ENCODE measurements around the gene NUP160.
"Not testable (repeated sequence)": the region's sequence is repeated elsewhere in the genome, so short reads cannot be mapped to it uniquely, and the experiment has no call there.

NUP160 gene, protein sequence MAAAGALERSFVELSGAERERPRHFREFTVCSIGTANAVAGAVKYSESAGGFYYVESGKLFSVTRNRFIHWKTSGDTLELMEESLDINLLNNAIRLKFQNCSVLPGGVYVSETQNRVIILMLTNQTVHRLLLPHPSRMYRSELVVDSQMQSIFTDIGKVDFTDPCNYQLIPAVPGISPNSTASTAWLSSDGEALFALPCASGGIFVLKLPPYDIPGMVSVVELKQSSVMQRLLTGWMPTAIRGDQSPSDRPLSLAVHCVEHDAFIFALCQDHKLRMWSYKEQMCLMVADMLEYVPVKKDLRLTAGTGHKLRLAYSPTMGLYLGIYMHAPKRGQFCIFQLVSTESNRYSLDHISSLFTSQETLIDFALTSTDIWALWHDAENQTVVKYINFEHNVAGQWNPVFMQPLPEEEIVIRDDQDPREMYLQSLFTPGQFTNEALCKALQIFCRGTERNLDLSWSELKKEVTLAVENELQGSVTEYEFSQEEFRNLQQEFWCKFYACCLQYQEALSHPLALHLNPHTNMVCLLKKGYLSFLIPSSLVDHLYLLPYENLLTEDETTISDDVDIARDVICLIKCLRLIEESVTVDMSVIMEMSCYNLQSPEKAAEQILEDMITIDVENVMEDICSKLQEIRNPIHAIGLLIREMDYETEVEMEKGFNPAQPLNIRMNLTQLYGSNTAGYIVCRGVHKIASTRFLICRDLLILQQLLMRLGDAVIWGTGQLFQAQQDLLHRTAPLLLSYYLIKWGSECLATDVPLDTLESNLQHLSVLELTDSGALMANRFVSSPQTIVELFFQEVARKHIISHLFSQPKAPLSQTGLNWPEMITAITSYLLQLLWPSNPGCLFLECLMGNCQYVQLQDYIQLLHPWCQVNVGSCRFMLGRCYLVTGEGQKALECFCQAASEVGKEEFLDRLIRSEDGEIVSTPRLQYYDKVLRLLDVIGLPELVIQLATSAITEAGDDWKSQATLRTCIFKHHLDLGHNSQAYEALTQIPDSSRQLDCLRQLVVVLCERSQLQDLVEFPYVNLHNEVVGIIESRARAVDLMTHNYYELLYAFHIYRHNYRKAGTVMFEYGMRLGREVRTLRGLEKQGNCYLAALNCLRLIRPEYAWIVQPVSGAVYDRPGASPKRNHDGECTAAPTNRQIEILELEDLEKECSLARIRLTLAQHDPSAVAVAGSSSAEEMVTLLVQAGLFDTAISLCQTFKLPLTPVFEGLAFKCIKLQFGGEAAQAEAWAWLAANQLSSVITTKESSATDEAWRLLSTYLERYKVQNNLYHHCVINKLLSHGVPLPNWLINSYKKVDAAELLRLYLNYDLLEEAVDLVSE (N-terminal part only)
- total RNA-seq = 54.8 to 141 (median 90.9) reads per million in 17 experiments

DNA sequence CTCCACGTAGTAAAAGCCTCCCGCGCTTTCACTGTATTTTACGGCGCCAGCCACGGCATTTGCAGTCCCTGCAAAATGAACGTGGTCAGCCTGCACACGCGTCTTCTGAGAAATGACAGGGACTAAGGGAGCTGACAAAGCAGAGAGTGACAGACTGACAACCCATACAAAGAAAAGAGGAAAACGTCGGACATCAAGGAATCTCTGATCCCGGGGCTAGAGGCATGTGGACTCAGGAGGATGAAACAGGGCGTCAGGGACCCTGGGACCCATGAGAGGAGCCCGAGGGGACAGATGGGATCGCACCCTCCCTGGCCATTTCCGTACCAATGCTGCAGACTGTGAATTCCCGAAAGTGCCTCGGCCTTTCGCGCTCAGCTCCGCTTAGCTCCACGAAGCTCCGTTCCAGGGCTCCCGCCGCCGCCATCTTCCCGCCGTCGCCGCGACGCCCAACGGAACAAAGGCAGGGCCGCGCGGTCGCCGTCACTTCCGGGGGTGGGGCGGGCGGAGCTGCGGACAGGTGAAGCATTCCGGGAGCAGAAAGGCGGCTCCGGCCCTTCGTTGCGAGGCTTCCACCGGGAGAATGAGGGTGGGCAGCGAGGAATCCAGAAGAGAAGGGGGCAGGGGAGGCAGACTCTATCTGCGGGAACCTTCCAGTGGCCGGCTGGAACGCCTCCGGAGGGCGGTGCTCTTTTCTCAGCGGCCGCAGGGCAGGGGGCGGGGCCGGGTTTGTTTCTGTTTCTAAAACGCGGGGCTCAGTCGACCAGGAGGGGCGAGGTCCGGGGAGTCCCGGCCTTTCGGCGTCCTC lies at the start of gene NUP160:
NUP160 (minus strand) TSS at position 459 of the 808 bp plus-strand sequence; CDS start at position 427, 32 bp downstream.
- DNase-seq = peak; percentile 70 to 89 (median 78)

DNA sequence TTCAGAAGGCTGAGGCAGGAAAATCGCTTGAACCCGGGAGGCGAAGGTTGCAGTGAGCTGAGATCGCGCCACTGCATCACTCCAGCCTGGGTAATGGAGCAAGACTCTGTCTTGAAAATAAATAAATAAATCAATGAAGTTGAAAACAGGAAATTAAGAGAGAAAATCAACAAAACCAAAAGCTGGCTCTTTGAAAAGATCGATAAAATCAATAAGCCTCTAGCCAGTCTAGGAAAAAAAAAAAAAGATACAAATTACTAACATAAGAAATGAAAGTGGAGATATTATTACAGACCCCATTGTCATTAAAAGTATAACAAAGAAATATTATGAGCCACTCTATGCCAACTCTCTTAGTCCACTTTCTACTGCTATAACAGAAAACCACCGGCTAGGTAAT lies 48.0 kb upstream of the NUP160 start:
- DNase-seq = no peak

- DNase-seq = no peak
Observed at GRCh38 chr11:47895035-47895434, 46.9 kb upstream of the NUP160 start.

DNA sequence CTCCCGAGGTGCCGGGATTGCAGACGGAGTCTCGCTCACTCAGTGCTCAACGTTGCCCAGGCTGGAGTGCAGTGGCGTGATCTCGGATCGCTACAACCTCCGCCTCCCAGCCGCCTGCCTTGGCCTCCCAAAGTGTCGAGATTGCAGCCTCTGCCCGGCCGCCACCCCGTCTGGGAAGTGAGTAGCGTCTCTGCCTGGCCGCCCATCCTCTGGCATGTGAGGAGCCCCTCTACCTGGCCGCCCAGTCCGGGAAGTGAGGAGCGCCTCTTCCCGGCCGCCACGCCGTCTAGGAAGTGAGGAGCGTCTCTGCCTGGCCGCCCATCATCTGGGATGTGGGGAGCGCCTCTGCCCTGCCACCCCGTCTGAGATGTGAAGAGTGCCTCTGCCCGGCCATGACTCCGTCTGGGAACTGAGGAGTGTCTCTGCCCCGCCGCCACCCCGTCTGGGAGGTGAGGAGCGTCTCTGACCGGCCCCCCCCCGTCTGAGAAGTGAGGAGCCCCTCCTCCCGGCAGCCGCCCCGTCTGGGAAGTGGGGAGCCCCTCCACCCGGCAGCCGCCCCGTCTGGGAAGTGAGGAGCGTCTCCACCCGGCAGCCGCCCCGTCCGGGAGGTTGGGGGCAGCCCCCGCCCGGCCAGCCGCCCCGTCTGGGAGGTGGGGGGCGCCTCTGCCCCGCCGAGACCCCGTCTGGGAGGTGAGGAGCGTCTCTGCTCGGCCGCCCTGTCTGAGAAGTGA lies 44.6 kb upstream of the NUP160 start:
- not testable (repeated sequence) for DNase-seq

DNA sequence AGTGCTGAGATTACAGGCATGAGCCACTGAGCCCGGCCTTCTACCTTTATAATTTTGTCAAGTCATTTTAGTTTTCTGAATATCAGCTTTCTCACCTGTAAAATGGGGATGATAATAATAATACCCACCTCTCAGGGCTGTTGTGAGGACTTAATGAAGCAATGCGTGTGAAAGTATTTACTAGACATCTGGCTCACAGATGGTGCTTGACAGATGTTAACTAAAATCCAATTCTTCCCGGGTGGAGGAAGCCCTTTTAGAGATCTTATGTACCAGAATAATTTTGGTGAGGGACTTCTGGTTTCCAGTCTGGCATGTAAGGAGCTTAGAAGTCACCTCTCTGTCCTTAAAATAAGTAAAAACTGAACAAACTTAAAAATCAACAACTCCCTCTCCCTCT lies 43.7 kb upstream of the NUP160 start:
- no peak for DNase-seq

DNA sequence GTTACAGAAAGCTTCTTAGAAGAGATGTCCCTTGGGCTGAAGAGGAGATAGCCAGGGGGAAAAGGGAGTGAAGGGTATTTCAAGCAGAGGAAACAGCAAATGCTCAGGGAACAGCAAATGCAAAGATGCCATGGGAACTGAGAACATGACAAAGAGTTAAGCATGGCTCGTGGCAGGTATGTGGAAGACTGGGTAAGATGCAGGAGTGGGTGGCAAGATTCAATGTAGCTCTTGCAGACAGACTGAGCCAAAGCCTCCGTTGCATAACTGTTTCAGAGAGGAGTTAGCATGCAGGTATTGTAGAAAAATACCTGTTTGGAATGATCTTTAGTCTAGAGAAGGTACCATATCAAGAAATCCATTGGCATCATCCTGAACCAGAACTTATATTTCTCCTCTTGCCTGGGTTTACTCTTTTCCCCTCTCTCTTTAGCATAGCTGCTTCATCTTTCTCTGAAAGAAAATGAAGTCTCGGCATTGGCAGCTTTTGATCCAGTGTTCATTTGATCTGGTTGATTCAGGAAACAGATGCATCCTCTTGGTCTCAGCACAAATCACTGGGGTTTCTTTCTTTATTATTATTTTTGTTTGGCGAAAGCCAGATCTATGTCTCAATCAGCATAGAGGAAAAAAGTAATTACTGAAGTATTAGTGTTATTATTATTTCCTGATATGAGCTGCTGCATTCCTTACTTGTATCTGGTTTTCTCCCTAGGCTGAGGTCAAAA lies 41.7 kb upstream of the NUP160 start:
- DNase-seq = no peak

DNA sequence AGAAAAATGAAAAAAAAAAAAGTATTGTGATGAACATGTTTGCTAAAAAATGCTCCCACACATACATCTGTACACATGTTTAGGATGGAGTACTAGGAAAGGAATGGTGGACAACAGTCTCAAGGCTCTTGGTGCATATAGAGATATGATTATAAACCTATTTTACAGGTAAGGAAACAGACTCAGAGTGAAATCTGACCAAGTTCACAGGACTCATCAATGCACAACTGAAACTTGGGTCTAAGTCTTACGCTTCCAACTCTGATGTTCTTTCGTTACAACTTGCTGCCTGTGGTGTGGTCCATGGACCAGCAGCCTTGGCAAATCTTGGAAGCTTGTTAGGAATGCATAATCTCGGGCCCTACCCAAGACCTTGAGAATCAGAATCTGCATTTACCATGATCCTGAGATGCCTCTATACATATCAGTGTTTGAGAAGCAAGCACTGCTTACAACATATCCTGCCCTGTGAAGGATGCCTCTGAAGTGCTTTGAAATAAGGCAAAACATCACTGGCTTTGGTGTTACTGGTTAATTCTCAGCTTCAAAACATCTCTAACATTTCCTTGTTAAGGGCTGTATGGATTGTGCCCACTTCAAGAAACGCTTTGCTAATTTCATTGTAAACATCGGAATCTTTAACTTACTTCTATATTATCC lies 39.9 kb upstream of the NUP160 start:
- no peak for DNase-seq

GRCh38 chr11:47886096-47886495 lies 37.9 kb upstream of the NUP160 start:
- peak in 3 of 4 experiments; percentile 17 to 70 (median 60) for DNase-seq

- DNase-seq = not testable (repeated sequence)
Observed at GRCh38 chr11:47882437-47882836, 34.3 kb upstream of the NUP160 start.

GRCh38 chr11:47881145-47881544 lies 33.0 kb upstream of the NUP160 start:
- peak; percentile 46 to 72 (median 70) for DNase-seq

GRCh38 chr11:47879259-47880158 lies 31.4 kb upstream of the NUP160 start:
- peak in 2 of 4 experiments; percentile 14 to 26 for DNase-seq

GRCh38 chr11:47875858-47876257 lies 27.7 kb upstream of the NUP160 start:
- peak in 2 of 4 experiments; percentile 13 to 35 for DNase-seq

- no peak for DNase-seq
Observed at GRCh38 chr11:47870404-47870803, 22.3 kb upstream of the NUP160 start.

DNA sequence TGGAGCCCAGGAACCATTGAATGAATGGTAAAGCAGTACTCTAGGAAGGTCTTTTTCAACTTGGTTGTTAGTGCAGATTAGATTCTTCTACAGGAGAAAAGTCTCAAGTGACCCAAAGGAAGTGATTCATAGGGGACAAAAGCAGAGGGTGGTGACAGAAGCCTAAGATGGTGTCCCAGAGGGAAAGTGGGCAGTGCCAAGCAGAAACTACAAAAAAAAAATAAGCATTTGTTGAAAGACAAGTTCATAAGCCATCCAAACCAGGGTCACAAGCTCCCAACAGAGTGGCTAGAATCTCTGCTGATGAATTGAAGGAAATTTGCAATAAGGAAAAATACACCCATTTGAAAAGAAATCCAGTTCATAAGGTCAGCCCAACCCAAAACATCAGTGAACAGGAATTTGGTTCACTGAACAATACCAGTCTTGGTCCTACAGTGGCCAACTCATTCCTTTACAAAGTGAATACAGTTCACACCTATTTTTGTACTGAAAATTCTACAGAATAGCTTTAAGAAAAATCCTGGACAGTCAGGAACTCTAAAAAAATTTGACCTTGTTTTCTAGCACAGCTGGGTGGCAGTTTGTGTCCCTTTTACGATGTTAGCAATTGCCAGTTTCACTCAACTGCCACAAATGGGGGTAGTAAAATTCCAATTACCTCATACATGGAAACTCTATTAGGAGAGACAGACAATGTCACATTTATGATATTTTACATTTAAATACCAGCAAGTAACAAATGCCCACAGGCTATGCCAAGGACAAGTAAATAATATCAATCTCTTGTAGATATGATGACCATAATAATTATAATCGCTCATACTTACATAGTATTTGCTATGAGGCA lies 21.6 kb upstream of the NUP160 start:
- peak in 3 of 4 experiments; percentile 35 to 61 (median 54) for DNase-seq

GRCh38 chr11:47867823-47868222 lies 19.7 kb upstream of the NUP160 start:
- DNase-seq = peak in 1 of 4 experiments; percentile 42

GRCh38 chr11:47866892-47867291 lies 18.7 kb upstream of the NUP160 start:
- DNase-seq = peak in 3 of 4 experiments; percentile 25 to 39 (median 36)

DNA sequence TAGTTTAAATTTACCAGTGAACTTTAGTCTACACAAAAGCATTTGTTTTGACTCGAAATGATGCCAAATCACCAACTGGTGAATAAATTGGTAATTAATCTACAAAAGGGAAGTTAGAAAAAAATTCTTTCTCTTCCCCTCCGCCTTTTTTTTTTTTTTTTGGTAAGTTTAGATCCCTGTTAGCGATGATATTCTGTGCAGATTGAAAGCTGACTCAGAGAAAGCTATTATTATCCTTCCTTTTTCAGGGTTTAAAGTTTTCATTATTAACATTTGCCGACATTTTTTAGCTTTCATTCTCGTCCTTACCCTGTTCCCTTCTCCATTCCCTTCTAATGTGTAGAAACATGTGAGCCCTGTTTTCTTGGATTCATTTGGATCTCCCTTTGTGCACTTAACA lies 16.8 kb upstream of the NUP160 start:
- DNase-seq = peak in 2 of 4 experiments; percentile 69 to 71

Measured in suppressor macrophage (primary cell).